ENCODE measurements around the gene AKR1B15. TPM values are rescaled to one million over a fixed set of nuclear protein-coding genes. Genes with fewer than 3 reads are reported as not detected.

AKR1B15 gene
- not detected in 2 replicates for total RNA-seq (2012; rRNA removed)

DNA sequence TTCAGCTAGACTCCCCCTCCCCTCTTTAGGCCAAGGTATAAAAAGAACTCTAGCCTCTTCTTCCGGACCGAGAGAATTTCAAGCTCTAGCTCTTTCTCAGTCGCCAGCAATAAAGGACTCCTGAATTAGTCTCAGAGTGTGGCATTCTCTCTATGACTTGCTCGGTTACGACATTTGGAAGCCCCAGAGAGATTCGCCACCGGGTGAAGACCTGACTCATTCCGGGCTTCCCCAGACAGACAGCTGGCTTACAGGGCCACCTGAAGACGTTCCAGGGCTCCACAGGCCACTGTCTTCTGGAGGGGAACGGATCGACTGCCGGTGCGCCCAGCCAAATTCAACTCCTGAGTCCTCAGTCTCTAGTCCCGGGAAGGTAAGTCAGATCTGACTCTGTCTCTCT is at the start of gene AKR1B15:
TSS of gene AKR1B15 (plus strand) at position 234 of the 400 bp plus-strand sequence. CDS start 15,510 bp downstream, outside the sequence.
- Histone ChIP-seq H3K9me3 (replicated peaks; ENCODE audit: low read length) (no peaks in the 10 kb centered on the region), H3K9ac (ENCODE audit: low read depth, low read length) (peak within 1 kb of the TSS; percentile 48), H3K27me3 (ENCODE audit: control insufficient read depth, insufficient read depth, low read length) (peaks cover 19% of the 10 kb centered on the region), H3K4me2 (ENCODE audit: low read length) (peak within 1 kb of the TSS; percentile 97), H3K36me3 (ENCODE audit: insufficient read depth, low read length) (no peaks in the 10 kb centered on the region), H3K4me1 (ENCODE audit: control insufficient read depth, insufficient read depth, low read length) (peaks cover 29% of the 10 kb centered on the region), H3K4me3 (ENCODE audit: low read length) (peak within 1 kb of the TSS; percentile 76)

DNA sequence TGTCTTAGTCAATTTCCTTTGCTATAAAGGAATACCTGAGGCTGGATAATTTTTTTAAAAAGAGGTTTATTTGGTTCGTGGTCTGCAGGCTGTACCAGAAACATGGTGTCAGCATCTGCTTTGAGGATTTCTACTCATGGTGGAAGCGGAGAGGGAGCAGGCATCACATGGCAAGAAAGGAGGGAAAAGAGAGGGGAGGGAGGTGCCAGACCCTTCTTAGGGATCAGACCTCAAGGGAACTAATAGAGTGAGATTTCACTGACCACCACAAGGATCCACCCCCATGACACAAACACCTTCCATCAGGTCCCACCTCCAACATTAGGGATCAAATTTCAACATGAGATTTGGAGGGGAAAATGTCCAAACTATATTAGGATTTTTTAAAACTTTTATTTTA is 48.5 kb upstream of the AKR1B15 start:
- Histone ChIP-seq H3K9me3 (replicated peaks; ENCODE audit: low read length) (no peaks in the 10 kb centered on the region), H3K4me1 (ENCODE audit: control insufficient read depth, insufficient read depth, low read length) (peaks cover 13% of the 10 kb centered on the region), H3K36me3 (ENCODE audit: insufficient read depth, low read length) (no peaks in the 10 kb centered on the region), H3K4me3 (ENCODE audit: low read length) (no peak overlapping the region), H3K27me3 (ENCODE audit: control insufficient read depth, insufficient read depth, low read length) (no peaks in the 10 kb centered on the region), H3K9ac (ENCODE audit: low read depth, low read length) (no peak overlapping the region), H3K4me2 (ENCODE audit: low read length) (no peak overlapping the region)

DNA sequence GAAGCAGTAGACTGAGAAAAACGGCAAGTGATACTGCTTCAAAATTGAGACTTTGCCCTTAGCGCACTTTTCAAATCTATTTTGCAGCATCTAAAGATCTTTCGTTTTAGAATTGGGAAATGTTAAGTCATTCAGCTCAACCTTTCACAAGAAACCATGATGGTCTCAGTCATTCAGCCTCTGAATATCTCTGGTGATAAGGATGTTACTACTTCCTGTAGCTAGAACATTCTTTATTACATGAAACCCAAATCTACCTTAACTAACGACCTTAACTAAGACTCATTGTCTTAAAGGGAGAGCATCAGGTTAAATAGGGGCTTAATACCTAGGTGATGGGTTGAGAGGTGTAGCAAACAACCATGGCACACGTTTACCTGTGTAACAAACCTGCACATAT is 47.9 kb upstream of the AKR1B15 start:
- H3K4me1 ChIP-seq (ENCODE audit: control insufficient read depth, insufficient read depth, low read length) = peaks cover 13% of the 10 kb centered on the region
- no peaks in the 10 kb centered on the region for H3K27me3 ChIP-seq (ENCODE audit: control insufficient read depth, insufficient read depth, low read length)
- H3K9ac ChIP-seq (ENCODE audit: low read depth, low read length) = no peak overlapping the region
- no peaks in the 10 kb centered on the region for H3K36me3 ChIP-seq (ENCODE audit: insufficient read depth, low read length)
- H3K4me2 ChIP-seq (ENCODE audit: low read length) = no peak overlapping the region
- H3K4me3 ChIP-seq (ENCODE audit: low read length) = no peak overlapping the region
- H3K9me3 ChIP-seq (replicated peaks; ENCODE audit: low read length) = no peaks in the 10 kb centered on the region

DNA sequence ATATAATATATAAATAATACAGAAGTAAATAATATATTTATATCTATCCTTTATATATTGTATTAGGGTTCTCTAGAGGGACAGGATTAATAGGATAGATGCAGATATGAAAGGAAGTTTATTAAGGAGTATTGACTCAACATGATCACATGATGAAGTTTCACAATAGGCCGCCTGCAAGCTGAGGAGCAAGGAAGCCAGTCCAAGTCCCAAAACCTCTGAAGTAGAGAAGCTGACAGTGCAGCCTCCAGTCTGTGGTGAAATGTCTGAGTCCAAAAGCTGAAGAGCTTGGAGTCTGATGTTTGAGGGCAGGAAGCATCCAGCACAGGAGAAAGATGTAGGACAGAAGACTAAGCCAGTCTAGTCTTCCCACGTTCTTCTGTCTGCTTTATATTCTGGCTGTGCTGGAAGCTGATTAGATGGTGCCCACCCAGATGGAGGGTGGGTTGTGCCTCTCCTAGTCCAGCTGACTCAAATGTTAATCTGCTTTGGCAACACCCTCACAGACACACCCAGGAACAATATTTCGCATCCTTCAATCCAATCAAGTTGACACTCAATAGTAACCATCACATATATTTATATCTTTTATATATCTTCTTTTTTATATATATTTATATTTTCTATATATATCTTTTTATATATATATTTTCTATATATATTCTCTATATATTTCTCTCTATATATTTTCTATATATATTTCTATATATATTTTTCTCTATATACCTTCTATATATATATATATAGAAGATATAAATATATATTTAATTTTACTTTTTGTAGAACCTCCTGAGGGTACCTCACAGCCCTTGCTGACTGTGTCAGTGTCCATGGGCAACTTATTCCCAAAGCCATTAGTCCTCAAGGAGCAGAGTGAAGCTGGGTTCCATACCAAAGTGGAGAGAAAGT is 46.2 kb upstream of the AKR1B15 start:
- no peak overlapping the region for H3K9ac ChIP-seq (ENCODE audit: low read depth, low read length)
- no peaks in the 10 kb centered on the region for H3K27me3 ChIP-seq (ENCODE audit: control insufficient read depth, insufficient read depth, low read length)
- H3K4me1 ChIP-seq (ENCODE audit: control insufficient read depth, insufficient read depth, low read length) = peaks cover 13% of the 10 kb centered on the region
- no peak overlapping the region for H3K4me3 ChIP-seq (ENCODE audit: low read length)
- H3K36me3 ChIP-seq (ENCODE audit: insufficient read depth, low read length) = no peaks in the 10 kb centered on the region
- H3K9me3 ChIP-seq (replicated peaks; ENCODE audit: low read length) = no peaks in the 10 kb centered on the region
- H3K4me2 ChIP-seq (ENCODE audit: low read length) = peak overlapping the region; percentile 26

DNA sequence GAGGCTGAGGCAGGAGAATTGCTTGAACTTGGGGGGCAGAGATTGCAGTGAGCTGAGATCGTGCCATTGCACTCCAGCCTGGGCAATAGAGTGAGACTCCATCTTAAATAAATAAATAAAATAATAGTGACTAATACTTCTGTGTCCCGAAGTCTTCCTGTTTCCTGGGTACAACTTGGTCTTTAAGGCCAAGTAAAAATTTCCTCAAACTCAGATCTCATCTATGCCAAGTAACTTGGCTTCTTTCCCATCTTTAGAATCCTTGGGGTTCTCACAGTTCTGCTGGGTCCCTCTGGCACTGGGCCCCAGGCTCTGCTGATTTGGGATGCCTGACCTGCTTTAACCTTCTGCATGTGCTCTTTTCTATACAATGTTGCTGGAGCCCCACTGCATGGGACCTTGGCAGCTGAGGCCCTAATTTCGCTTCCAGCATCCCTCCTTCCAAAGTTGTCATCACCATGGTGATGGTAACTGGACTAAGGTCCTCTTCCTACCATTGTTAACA is 44.2 kb upstream of the AKR1B15 start:
- Histone ChIP-seq H3K9ac (ENCODE audit: low read depth, low read length) (no peak overlapping the region), H3K9me3 (replicated peaks; ENCODE audit: low read length) (no peaks in the 10 kb centered on the region), H3K27me3 (ENCODE audit: control insufficient read depth, insufficient read depth, low read length) (no peaks in the 10 kb centered on the region), H3K36me3 (ENCODE audit: insufficient read depth, low read length) (no peaks in the 10 kb centered on the region), H3K4me1 (ENCODE audit: control insufficient read depth, insufficient read depth, low read length) (peaks cover 13% of the 10 kb centered on the region), H3K4me2 (ENCODE audit: low read length) (no peak overlapping the region), H3K4me3 (ENCODE audit: low read length) (no peak overlapping the region)

DNA sequence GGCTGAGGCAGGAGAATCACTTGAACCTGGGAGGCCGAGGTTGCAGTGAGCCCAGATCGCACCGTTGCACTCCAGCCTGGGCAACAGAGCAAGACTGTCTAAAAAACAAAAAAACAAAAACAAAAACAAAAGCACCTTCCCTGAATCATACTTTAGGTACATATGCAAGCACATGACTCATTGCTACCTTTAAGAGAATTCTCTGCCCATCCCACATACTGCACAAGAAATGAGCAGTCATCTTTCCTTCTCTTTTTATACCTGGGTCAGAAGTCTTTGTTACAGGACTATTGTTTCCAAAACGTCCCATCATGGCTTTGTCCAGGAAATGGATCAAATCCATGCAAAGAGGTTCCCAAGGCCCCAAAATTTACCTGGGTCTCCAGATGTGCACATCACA is 43.1 kb upstream of the AKR1B15 start:
- Histone ChIP-seq H3K9me3 (replicated peaks; ENCODE audit: low read length) (no peaks in the 10 kb centered on the region), H3K36me3 (ENCODE audit: insufficient read depth, low read length) (no peaks in the 10 kb centered on the region), H3K9ac (ENCODE audit: low read depth, low read length) (no peak overlapping the region), H3K4me3 (ENCODE audit: low read length) (no peak overlapping the region), H3K27me3 (ENCODE audit: control insufficient read depth, insufficient read depth, low read length) (no peaks in the 10 kb centered on the region), H3K4me2 (ENCODE audit: low read length) (no peak overlapping the region), H3K4me1 (ENCODE audit: control insufficient read depth, insufficient read depth, low read length) (peaks cover 13% of the 10 kb centered on the region)

DNA sequence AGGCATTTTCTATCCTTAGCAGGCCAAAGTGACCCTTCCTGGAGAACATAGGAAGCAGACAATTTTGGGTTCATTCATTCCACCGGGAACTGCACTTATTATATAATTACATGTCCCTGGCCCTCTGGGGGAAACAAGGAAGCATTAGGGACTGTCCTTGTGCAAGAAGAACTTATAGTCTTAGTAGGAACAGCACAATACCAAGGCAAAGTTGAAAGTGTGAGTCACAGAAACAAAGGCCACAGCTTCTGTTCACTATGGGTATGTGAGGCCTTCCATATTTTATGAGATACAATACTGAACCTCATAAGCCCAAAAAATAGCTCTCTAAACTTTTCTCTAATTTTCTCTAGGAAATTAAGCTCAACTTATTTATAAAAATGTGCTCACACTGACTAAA is 39.9 kb upstream of the AKR1B15 start:
- Histone ChIP-seq H3K9ac (ENCODE audit: low read depth, low read length) (no peak overlapping the region), H3K4me3 (ENCODE audit: low read length) (no peak overlapping the region), H3K4me1 (ENCODE audit: control insufficient read depth, insufficient read depth, low read length) (peaks cover 5% of the 10 kb centered on the region), H3K9me3 (replicated peaks; ENCODE audit: low read length) (no peaks in the 10 kb centered on the region), H3K27me3 (ENCODE audit: control insufficient read depth, insufficient read depth, low read length) (no peaks in the 10 kb centered on the region), H3K36me3 (ENCODE audit: insufficient read depth, low read length) (no peaks in the 10 kb centered on the region), H3K4me2 (ENCODE audit: low read length) (no peak overlapping the region)

DNA sequence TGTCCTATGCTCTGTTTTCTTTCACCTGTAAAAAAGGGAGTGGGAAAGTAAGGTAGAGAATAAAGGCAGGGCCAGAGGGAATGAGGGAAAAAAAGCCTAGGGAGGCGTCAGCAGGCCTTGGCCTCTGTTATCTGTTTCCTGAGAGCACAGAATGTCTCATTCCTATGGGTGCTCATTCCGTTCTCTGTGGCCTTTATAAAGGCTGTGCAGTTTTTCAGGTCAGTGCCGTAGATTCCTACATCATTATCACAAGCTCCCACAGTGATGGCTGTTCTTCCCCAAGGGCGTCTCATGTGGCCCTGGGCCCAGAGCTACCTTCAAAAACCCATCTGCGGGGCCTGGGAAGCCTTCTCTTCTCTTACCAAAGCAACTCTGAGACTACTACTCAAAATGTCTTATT is 38.3 kb upstream of the AKR1B15 start:
- Histone ChIP-seq H3K9ac (ENCODE audit: low read depth, low read length) (no peak overlapping the region), H3K4me1 (ENCODE audit: control insufficient read depth, insufficient read depth, low read length) (peaks cover 10% of the 10 kb centered on the region), H3K9me3 (replicated peaks; ENCODE audit: low read length) (no peaks in the 10 kb centered on the region), H3K4me2 (ENCODE audit: low read length) (no peak overlapping the region), H3K4me3 (ENCODE audit: low read length) (no peak overlapping the region), H3K36me3 (ENCODE audit: insufficient read depth, low read length) (no peaks in the 10 kb centered on the region), H3K27me3 (ENCODE audit: control insufficient read depth, insufficient read depth, low read length) (no peaks in the 10 kb centered on the region)

DNA sequence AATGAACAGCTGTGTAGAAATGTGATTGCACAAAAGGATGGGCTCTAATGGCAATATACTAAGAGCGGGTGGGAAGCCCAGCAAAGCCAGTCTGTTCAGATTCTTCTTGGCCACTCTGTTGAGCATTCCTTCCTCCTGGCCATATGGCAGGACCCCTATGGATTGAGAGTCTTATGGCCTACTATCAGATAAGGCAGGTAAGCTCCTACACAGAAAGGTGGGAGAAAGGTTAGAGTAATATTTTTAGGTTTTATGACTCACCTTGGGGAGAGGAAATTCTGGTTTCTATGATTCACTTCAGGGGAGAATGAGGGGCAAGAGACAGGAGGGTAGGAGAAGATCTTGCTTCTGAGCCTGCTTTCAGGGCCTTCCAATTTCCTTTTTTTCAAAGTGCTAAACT is 36.6 kb upstream of the AKR1B15 start:
- Histone ChIP-seq H3K4me2 (ENCODE audit: low read length) (no peak overlapping the region), H3K27me3 (ENCODE audit: control insufficient read depth, insufficient read depth, low read length) (no peaks in the 10 kb centered on the region), H3K4me3 (ENCODE audit: low read length) (no peak overlapping the region), H3K36me3 (ENCODE audit: insufficient read depth, low read length) (no peaks in the 10 kb centered on the region), H3K9me3 (replicated peaks; ENCODE audit: low read length) (no peaks in the 10 kb centered on the region), H3K9ac (ENCODE audit: low read depth, low read length) (no peak overlapping the region), H3K4me1 (ENCODE audit: control insufficient read depth, insufficient read depth, low read length) (peaks cover 19% of the 10 kb centered on the region)

DNA sequence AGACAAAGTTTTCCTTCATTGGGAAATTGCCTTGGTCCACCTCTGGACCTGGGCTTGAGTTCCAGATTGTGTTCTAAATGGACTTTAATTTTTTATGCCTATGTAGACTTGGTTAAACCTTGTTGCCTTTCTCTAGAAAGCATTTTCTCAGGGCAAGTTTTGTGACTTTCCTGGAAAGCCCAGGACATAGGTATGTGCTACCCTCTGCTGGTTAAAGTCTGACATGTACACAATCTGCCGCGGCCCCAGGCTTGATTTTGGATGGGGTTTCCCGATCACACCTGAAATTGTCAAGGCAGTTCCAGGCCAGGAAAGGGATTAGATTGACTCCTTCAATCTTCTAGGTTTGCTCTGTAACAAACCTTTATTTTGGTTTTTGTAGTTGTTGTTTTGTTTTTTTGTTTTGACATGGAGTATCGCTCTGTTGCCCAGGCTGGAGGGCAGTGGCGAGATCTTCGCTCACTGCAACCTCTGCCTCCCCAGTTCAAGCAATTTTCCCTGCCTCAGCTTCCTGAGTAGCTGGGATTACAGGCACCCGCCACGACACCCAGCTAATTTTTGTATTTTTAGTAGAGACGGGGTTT is 35.6 kb upstream of the AKR1B15 start:
- H3K4me2 ChIP-seq (ENCODE audit: low read length) = no peak overlapping the region
- H3K4me3 ChIP-seq (ENCODE audit: low read length) = no peak overlapping the region
- no peaks in the 10 kb centered on the region for H3K36me3 ChIP-seq (ENCODE audit: insufficient read depth, low read length)
- H3K27me3 ChIP-seq (ENCODE audit: control insufficient read depth, insufficient read depth, low read length) = no peaks in the 10 kb centered on the region
- H3K9me3 ChIP-seq (replicated peaks; ENCODE audit: low read length) = no peaks in the 10 kb centered on the region
- peaks cover 19% of the 10 kb centered on the region for H3K4me1 ChIP-seq (ENCODE audit: control insufficient read depth, insufficient read depth, low read length)
- no peak overlapping the region for H3K9ac ChIP-seq (ENCODE audit: low read depth, low read length)

DNA sequence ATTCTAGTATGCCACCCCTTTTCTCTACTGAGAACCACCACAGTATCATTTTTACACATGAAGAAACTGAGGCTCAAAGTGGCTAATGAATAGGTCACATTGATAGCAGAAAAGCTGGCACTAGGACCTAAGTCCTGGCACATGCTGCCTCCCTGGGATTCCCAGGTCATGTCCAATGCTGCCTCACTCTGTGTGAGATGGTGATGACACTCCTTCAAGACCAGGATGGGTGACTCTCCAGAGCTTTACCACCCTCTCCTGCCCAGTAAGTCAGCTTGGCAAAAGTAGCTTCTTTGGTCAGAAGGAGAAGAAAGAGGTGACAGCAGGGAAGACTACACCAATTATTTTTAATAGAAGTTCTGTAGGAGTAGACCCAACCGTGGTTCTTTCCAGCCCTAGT is 34.8 kb upstream of the AKR1B15 start:
- no peaks in the 10 kb centered on the region for H3K9me3 ChIP-seq (replicated peaks; ENCODE audit: low read length)
- no peak overlapping the region for H3K4me3 ChIP-seq (ENCODE audit: low read length)
- H3K4me2 ChIP-seq (ENCODE audit: low read length) = no peak overlapping the region
- H3K36me3 ChIP-seq (ENCODE audit: insufficient read depth, low read length) = no peaks in the 10 kb centered on the region
- no peak overlapping the region for H3K9ac ChIP-seq (ENCODE audit: low read depth, low read length)
- peaks cover 19% of the 10 kb centered on the region for H3K4me1 ChIP-seq (ENCODE audit: control insufficient read depth, insufficient read depth, low read length)
- no peaks in the 10 kb centered on the region for H3K27me3 ChIP-seq (ENCODE audit: control insufficient read depth, insufficient read depth, low read length)

Data from skeletal muscle satellite cell (primary cell).